Gastrocnemius medialis (tissue), 4 donors: Measurements from ENCODE around the gene SPSB2.
A peak's percentile ranks its signal among the peaks of the same experiment; 100 is the strongest.

Experiments
- CTCF ChIP-seq, 5 experiments: fragments of 450-650 bp in 3 of 5; fragments of 200-600 bp in 2 of 5; sonication (generic) in 2 of 5; IDR thresholded peaks in 4 of 5; conservative IDR thresholded peaks in 1 of 5; 1 replicate in 4 of 5; 2 replicates in 1 of 5; pipeline ENCODE4 v1.5.1; 2016 to 2019; ENCODE audit warnings: antibody characterized with exemption in 5 of 5, mild to moderate bottlenecking in 3 of 5, moderate library complexity in 3 of 5
- POLR2A ChIP-seq, 2 donors: fragments of 450-650 bp; IDR thresholded peaks; one replicate each; pipeline ENCODE4 v1.6.1; 2017; ENCODE audit warnings: antibody characterized with exemption in 2 of 2, mild to moderate bottlenecking in 2 of 2, moderate library complexity in 2 of 2

DNA sequence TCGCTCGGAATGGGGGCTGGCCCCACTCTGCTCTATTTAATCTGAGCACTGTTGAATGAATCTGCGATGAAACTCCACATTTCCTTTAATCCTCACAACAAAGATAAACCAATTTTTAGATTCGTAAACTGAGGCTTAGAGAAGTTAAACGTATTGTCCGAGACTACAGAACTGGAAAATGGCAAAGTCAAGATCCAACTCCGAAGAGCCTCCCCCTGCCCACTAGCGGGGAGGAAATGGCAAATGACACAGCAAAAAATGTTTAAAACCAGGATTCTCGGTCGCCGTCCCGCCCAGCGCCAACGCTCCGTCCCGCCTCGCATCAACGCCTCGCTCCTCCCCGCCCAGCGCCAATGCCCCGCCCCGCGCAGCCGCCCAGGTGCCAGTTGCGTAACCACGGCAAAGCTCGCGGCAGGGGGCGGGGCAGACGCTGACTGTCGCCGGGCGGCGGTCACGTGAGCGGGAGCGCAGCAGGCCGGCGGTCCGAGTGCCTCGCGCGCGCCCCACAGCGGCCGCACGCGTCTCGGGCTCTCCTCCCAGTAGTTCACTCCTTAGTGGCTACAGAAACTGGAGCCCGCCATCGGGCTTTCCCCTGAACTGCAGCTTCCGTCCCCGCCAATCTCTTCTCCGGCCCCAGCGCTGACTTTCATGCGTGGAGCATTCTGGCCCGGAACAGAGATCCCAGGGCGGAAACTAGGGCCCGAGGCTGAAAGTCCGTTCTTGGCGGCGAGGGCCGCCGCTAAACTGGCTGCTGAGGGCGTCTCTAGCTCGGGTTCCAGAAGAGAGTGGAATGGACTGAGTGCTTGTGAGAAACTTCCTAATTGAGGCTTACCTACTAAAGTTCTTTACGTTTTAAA, 17.9 kb upstream of the SPSB2 start:
- TF ChIP-seq CTCF (IDR thresholded peaks at IDR 0.05 in 4 of 5, conservative IDR thresholded peaks at IDR 0.05 in 1 of 5) (peak; percentile 78 to 94 (median 87)), POLR2A (IDR thresholded peaks at IDR 0.05) (peak; percentile 53 to 56)
